RWPE2 (cell line): ENCODE results near the gene FAM174C.

Experiments
- ATAC-seq: fragments of 200-7000 bp; cut with Tn5 transposase; 3 replicates; pipeline ENCODE4 v1.9.1; 2021; ENCODE audit warnings: low read depth
- DNase-seq: peaks from one replicate; pipeline ENCODE4 v3.0.0-alpha.2; 2020; ENCODE audit warnings: low spot score
- H3K27ac ChIP-seq: fragments of 450-650 bp; 2 replicates; pipeline ENCODE4 v1.5.1; 2017; ENCODE audit warnings: mild to moderate bottlenecking; ENCODE audit not compliant: poor library complexity, severe bottlenecking
- H3K27me3 ChIP-seq: fragments of 250-450 bp; sonication (Bioruptor Pico); 2 replicates; pipeline ENCODE4 v1.5.1; 2021; ENCODE audit warnings: mild to moderate bottlenecking, moderate library complexity; ENCODE audit not compliant: insufficient read depth, poor library complexity, severe bottlenecking
- H3K36me3 ChIP-seq: fragments of 250-450 bp; sonication (Bioruptor Pico); 2 replicates; pipeline ENCODE4 v1.5.1; 2020; ENCODE audit warnings: low read depth, mild to moderate bottlenecking, moderate library complexity
- H3K4me1 ChIP-seq: fragments of 250-450 bp; sonication (Bioruptor Pico); 2 replicates; pipeline ENCODE4 v1.5.1; 2021; ENCODE audit warnings: mild to moderate bottlenecking, moderate library complexity; ENCODE audit not compliant: insufficient read depth, poor library complexity, severe bottlenecking
- H3K4me3 ChIP-seq: fragments of 250-450 bp; sonication (Bioruptor Pico); 2 replicates; pipeline ENCODE4 v1.5.1; 2021; ENCODE audit warnings: mild to moderate bottlenecking, moderate library complexity; ENCODE audit not compliant: severe bottlenecking
- H3K9me3 ChIP-seq: fragments of 250-450 bp; sonication (Bioruptor Pico); 2 replicates; pipeline ENCODE4 v1.5.1; 2021; ENCODE audit warnings: mild to moderate bottlenecking, moderate library complexity; ENCODE audit not compliant: severe bottlenecking
- TF ChIP-seq, protein P1 (sequence below): fragments of 450-650 bp; IDR thresholded peaks from one replicate; pipeline ENCODE4 v1.5.1; 2017; ENCODE audit warnings: mild to moderate bottlenecking, moderate library complexity; ENCODE audit not compliant: poor library complexity, severe bottlenecking

Gene FAM174C

DNA sequence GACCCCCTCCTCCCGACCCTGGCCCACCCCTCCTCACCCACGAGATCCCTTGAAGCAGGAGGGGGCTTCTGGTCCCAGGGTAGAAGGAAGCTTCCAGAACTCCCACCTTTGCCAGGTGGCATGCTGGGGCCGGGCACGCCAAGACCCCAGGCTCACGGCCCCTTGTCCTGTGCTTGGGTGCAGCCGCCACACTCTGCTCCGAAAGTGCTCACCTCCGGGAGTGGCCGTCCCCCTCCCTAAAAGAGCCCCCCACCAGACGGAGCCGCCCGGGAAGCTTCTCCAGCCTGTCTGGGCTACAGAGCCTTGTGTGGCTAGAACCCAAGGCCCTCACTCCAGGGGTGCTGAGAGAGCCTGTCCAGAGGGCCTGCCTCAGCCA, 8.6 kb downstream of the FAM174C start:
- Histone ChIP-seq H3K9me3 (no peaks in the 10 kb centered on the region), H3K4me3 (no peak overlapping the region), H3K27ac (no peak overlapping the region), H3K27me3 (peaks cover 35% of the 10 kb centered on the region), H3K4me1 (no peaks in the 10 kb centered on the region), H3K36me3 (peaks cover 6% of the 10 kb centered on the region; the same call in 1 of the 2 replicates)
- ATAC-seq (no peak), DNase-seq (no peak)
- TF ChIP-seq, protein P1, sequence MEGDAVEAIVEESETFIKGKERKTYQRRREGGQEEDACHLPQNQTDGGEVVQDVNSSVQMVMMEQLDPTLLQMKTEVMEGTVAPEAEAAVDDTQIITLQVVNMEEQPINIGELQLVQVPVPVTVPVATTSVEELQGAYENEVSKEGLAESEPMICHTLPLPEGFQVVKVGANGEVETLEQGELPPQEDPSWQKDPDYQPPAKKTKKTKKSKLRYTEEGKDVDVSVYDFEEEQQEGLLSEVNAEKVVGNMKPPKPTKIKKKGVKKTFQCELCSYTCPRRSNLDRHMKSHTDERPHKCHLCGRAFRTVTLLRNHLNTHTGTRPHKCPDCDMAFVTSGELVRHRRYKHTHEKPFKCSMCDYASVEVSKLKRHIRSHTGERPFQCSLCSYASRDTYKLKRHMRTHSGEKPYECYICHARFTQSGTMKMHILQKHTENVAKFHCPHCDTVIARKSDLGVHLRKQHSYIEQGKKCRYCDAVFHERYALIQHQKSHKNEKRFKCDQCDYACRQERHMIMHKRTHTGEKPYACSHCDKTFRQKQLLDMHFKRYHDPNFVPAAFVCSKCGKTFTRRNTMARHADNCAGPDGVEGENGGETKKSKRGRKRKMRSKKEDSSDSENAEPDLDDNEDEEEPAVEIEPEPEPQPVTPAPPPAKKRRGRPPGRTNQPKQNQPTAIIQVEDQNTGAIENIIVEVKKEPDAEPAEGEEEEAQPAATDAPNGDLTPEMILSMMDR, result no peak

DNA sequence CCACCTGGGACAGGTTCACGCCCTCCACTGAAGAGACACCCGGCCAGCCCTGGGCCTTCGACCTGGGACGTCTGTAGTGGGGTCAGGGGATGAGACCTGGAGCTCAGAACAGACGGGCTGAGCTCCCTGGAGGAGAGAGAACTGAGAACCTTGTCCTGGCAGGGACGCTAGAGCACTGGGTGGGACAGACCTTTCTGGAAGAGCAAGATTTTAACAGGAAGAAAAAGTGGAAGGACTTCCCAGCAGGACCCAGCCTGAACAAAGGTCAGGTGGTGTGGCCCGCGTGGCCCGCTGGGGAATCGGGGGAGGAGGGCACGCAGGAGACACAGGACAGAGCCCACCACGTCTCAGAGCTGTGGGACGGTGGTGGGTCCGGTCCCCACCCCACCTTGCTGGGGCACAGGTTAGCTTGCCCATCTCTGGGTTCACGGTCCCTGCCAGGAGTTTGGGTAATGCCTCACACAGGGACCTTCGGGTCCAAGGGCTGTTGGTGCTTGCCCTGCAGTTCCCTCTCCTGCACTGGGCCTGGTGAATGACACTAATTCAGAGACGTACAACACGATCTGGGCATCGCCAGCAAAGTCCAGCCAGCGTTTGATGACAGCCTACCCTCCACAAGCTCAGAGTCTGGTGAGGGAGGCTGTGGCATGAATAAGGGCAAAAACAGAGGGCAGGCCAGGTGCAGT, 9.1 kb downstream of the FAM174C start:
- TF ChIP-seq, protein P1, result no peak
- H3K27me3 ChIP-seq, result peaks cover 35% of the 10 kb centered on the region
- H3K36me3 ChIP-seq, result peaks cover under 1% of the 10 kb centered on the region; the same call in 1 of the 2 replicates
- no peak for ATAC-seq
- no peak for DNase-seq
- no peak overlapping the region for H3K4me3 ChIP-seq
- no peaks in the 10 kb centered on the region for H3K4me1 ChIP-seq
- no peaks in the 10 kb centered on the region for H3K9me3 ChIP-seq
- no peak overlapping the region for H3K27ac ChIP-seq

- Histone ChIP-seq H3K4me1 (no peaks in the 10 kb centered on the region), H3K36me3 (no peaks in the 10 kb centered on the region), H3K9me3 (no peaks in the 10 kb centered on the region), H3K27me3 (peaks cover 35% of the 10 kb centered on the region), H3K4me3 (no peak overlapping the region), H3K27ac (no peak overlapping the region)
- TF ChIP-seq, protein P1, result no peak
- ATAC-seq (no peak), DNase-seq (no peak)
These were observed 9.8 kb downstream of the FAM174C start for GRCh38 chr19:1284979-1285736.

- ATAC-seq, result no peak
- Histone ChIP-seq H3K27ac (no peak within 1 kb of the TSS), H3K4me3 (peak within 1 kb of the TSS; percentile 24), H3K9me3 (no peaks in the 10 kb centered on the region), H3K27me3 (peaks cover 35% of the 10 kb centered on the region), H3K36me3 (no peaks in the 10 kb centered on the region), H3K4me1 (no peaks in the 10 kb centered on the region)
- DNase-seq, result no peak
- TF ChIP-seq, protein P1, result peak; percentile 16
These were observed 10.5 kb downstream of the FAM174C start, which contains the start of gene EFNA2 for GRCh38 chr19:1285737-1286360. TSS of gene EFNA2 (plus strand) at chr19:1285873. CDS start at chr19:1286169, 296 bp downstream.
